ENCODE data around the gene FBXL22. TPM values are rescaled to one million over a fixed set of nuclear protein-coding genes. Genes with fewer than 3 reads are reported as not detected.
A peak's percentile ranks its signal among the peaks of the same experiment; 100 is the strongest.

Gene FBXL22
- total RNA-seq, 2 donors from 2014 or later: 0.45 to 1.5 TPM

DNA sequence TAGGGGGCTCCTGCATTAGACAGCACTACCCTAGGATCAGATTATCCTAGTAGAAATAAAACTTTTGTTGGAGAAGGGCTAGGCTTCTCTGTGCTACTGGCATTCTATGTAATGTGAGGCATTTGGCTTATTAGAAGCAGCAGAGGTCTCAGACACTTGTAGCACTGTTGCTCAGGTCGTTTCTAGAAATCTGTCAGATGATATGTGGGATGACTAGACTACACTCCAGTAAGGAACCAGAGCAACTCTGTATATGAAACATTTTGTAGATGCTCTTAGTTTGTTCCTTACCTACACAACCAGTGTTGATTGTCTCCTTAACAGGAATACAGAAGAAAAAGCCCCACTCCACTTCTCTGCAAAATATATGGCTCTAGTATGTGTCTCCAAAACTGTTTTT lies 21.9 kb upstream of the FBXL22 start:
- no peak overlapping the region for H3K4me3 Mint-ChIP-seq
- H3K36me3 Mint-ChIP-seq: peaks cover 8% of the 10 kb centered on the region
- ATAC-seq: peak in 1 of 2 donors; percentile 68

GRCh38 chr15:63576441-63576840 lies 20.7 kb upstream of the FBXL22 start:
- Mint-ChIP-seq H3K27me3 (no peaks in the 10 kb centered on the region), H3K4me3 (no peak overlapping the region), H3K36me3 (peaks cover 8% of the 10 kb centered on the region), H3K9me3 (no peaks in the 10 kb centered on the region), H3K27ac (peak overlapping the region in 1 of 2 donors; percentile 45), H3K4me1 (ENCODE audit: low read depth in 2 of 2) (peaks cover 0 to 5% of the 10 kb centered on the region in 2 donors)
- ATAC-seq: no peak
- DNase-seq (ENCODE audit: low spot score): no peak

More for the DNA sequence above, 21.9 kb upstream of the FBXL22 start:
- Mint-ChIP-seq H3K9me3 (no peaks in the 10 kb centered on the region), H3K27ac (no peak overlapping the region), H3K27me3 (no peaks in the 10 kb centered on the region), H3K4me1 (ENCODE audit: low read depth in 2 of 2) (peaks cover 0 to 5% of the 10 kb centered on the region in 2 donors)
- no peak for DNase-seq (ENCODE audit: low spot score)

DNA sequence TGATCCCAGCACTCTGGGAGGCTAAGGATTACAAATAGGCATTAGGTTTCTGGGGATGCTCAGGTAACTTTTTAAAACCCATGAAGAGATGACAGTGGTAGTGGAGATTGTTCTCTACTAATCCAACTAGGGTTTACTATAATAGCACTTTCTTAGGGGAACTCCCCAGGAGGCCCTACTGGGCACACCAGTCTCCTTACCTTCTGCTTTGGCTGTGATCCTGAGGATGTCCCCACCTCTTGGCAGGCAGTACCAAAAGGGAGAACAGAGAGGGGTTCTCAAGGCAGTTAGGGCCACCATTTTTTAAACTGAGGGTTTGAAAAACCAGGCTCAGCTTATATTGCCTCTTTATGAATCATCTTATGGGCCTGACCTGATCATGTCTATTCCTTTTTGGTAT lies 15.0 kb upstream of the FBXL22 start:
- Mint-ChIP-seq H3K27ac (peak overlapping the region in 1 of 2 donors; percentile 9), H3K9me3 (no peaks in the 10 kb centered on the region), H3K36me3 (peaks cover 23% of the 10 kb centered on the region), H3K4me1 (ENCODE audit: low read depth in 2 of 2) (peaks cover 5 to 8% of the 10 kb centered on the region in 2 donors), H3K27me3 (no peaks in the 10 kb centered on the region), H3K4me3 (no peak overlapping the region)
- ATAC-seq (no peak), DNase-seq (ENCODE audit: low spot score) (no peak)

GRCh38 chr15:63582718-63583426 lies 14.3 kb upstream of the FBXL22 start:
- no peak for ATAC-seq
- H3K36me3 Mint-ChIP-seq: peaks cover 23% of the 10 kb centered on the region
- DNase-seq (ENCODE audit: low spot score): no peak

DNA sequence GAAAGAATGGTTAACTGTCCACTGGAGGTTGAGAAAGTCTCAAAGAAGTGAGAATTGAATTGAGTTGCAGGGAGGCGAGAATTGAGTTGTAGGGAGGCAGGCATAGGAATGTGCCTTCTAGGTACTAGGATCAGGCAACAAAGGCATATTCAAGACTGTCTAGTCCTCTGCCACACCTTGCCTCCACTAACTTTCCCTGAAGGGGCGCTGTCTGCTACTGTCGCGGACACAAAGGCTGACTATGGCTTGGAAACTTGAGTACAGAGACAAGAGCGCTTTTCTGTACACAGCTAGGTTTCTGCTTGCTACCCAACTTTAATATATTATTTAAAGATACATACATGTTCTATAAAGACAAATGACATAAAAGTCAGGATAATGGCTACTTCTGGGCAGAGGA lies 10.4 kb upstream of the FBXL22 start:
- no peak overlapping the region for H3K4me3 Mint-ChIP-seq
- peaks cover 5 to 15% of the 10 kb centered on the region in 2 donors for H3K4me1 Mint-ChIP-seq (ENCODE audit: low read depth in 2 of 2)
- no peaks in the 10 kb centered on the region for H3K27me3 Mint-ChIP-seq
- peaks cover 41% of the 10 kb centered on the region for H3K36me3 Mint-ChIP-seq
- DNase-seq (ENCODE audit: low spot score) (no peak), ATAC-seq (no peak)
- no peaks in the 10 kb centered on the region for H3K9me3 Mint-ChIP-seq
- peak overlapping the region in 1 of 2 donors; percentile 46 for H3K27ac Mint-ChIP-seq

More at GRCh38 chr15:63582718-63583426, 14.3 kb upstream of the FBXL22 start:
- no peak overlapping the region for H3K4me3 Mint-ChIP-seq
- no peaks in the 10 kb centered on the region for H3K27me3 Mint-ChIP-seq
- H3K9me3 Mint-ChIP-seq: no peaks in the 10 kb centered on the region
- H3K4me1 Mint-ChIP-seq (ENCODE audit: low read depth in 2 of 2): peaks cover 5 to 8% of the 10 kb centered on the region in 2 donors
- peak overlapping the region in 1 of 2 donors; percentile 9 for H3K27ac Mint-ChIP-seq

DNA sequence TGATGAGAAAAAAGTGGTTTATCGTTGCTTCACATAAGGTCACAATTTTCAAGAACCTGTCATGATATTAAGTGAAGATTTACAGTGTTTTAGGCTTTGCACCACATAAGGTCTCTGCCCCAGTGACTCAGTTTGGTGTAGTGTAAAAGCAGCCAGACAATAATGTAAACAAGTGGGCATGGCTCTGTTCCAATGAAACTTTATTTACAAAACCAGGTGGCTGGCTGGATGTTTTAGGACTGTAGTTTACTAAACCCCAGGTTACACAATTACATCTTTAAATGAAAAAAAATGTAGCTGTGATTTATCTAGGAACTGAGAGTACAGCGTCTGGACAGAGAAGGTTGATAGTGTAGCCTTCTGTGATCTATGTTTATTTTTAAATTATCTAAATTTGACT lies 9.7 kb upstream of the FBXL22 start:
- DNase-seq (ENCODE audit: low spot score) (no peak), ATAC-seq (no peak)
- Mint-ChIP-seq H3K27ac (no peak overlapping the region), H3K9me3 (no peaks in the 10 kb centered on the region), H3K27me3 (no peaks in the 10 kb centered on the region), H3K36me3 (peaks cover 37% of the 10 kb centered on the region), H3K4me3 (no peak overlapping the region), H3K4me1 (ENCODE audit: low read depth in 2 of 2) (peaks cover 1 to 13% of the 10 kb centered on the region in 2 donors)

DNA sequence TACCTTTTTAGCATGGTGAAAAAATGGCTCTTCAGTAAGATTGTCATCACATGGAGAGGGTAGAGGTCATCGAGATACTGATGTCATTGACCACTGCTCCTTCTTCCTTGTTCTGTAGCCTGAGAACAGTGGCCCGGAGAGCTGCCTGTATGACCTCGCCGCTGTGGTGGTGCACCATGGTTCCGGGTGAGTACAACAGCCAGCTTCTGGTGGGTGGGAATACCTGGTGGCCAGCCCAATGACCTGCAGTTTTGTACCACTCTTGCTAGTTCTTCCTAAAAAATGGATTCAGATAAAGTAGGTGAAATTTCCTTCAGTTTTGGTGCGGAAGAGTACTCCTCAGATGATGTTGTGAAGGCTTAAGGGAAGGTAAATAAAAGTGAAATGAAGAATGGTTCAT lies 8.4 kb upstream of the FBXL22 start:
- Mint-ChIP-seq H3K27me3 (no peaks in the 10 kb centered on the region), H3K27ac (no peak overlapping the region), H3K9me3 (no peaks in the 10 kb centered on the region), H3K36me3 (peaks cover 36% of the 10 kb centered on the region), H3K4me1 (ENCODE audit: low read depth in 2 of 2) (peaks cover 5 to 12% of the 10 kb centered on the region in 2 donors), H3K4me3 (no peak overlapping the region)
- DNase-seq (ENCODE audit: low spot score) (no peak), ATAC-seq (no peak)

DNA sequence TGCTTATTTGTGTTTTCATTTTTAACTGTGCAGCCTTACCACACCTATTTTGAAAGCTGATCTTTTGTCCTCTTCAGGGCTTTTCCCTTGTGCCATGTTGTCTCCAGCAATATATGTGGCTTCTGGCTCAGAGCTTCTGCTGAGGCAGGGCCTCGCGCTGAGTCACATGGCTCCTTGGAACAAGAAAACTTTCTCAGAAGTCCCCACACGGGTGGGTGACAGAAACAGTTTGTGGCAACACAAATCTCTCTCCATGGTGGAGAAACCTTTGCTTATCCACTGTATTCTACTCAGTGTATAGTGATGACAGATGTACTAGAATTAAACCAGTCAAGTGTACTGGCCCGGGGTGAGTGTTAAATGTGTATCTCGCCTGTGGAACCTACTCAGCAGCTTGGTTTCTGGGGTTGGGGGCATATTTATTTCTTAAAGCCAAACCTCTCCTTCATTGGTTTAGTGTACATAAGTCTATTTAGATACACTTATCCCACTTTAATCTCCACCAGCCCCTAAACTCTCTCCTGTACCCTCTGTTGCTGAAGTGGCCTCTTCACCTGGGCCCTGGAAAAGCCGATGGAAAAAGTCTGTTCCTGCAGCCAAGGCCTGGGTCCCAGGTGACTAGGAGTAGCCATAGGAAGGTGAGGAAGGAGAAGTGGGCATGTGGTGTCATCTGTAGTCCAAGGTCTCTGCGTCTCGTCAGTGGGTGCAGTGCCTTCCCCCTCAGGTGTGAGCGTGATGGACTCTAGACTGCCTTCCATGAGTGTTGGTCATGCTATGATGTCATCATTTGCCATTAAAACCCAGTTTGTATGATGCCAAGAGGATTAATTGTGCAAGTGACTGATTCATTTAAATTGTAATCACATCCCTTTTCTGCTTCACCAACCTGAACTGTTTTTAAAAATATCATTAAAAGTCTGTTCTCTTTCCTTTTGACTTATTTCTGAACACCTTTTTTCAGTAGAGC lies 3.2 kb upstream of the FBXL22 start:
- peak overlapping the region; percentile 9 for H3K4me3 Mint-ChIP-seq
- H3K27me3 Mint-ChIP-seq: no peaks in the 10 kb centered on the region
- no peak for DNase-seq (ENCODE audit: low spot score)
- H3K9me3 Mint-ChIP-seq: no peaks in the 10 kb centered on the region
- H3K4me1 Mint-ChIP-seq (ENCODE audit: low read depth in 2 of 2): peaks cover 27 to 32% of the 10 kb centered on the region in 2 donors
- peak overlapping the region in 1 of 2 donors; percentile 40 for H3K27ac Mint-ChIP-seq
- ATAC-seq: peak; percentile 37 to 73
- H3K36me3 Mint-ChIP-seq: peaks cover 18% of the 10 kb centered on the region

DNA sequence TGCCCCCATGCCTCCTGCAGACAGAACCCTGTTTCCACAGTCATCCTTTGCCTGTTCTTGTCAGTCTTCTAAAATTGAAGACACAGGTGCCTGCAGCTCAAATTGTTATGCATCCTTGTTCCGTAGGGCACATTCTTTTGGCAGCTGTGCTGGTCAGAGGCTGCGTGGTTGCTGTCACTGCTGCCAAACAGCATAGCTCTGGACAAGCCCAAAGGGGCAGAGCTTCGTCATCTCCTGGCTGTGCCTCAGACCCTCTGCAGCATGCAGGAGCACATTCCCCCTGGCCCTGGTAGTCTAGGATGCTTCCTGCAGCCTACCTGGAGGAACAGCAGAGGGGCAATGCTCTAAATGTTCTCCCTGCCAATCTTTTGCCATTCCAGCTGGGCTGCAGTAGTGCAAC lies 2.1 kb upstream of the FBXL22 start:
- DNase-seq (ENCODE audit: low spot score) (no peak), ATAC-seq (no peak)
- Mint-ChIP-seq H3K4me3 (no peak overlapping the region), H3K4me1 (ENCODE audit: low read depth in 2 of 2) (peaks cover 30 to 35% of the 10 kb centered on the region in 2 donors), H3K27me3 (no peaks in the 10 kb centered on the region), H3K36me3 (peaks cover 16% of the 10 kb centered on the region), H3K9me3 (no peaks in the 10 kb centered on the region), H3K27ac (peak overlapping the region; percentile 40 to 45)

GRCh38 chr15:63595688-63596087 lies 1.5 kb upstream of the FBXL22 start:
- no peak for DNase-seq (ENCODE audit: low spot score)
- peaks cover 9% of the 10 kb centered on the region for H3K36me3 Mint-ChIP-seq
- ATAC-seq: no peak
- H3K9me3 Mint-ChIP-seq: no peaks in the 10 kb centered on the region
- H3K27me3 Mint-ChIP-seq: no peaks in the 10 kb centered on the region
- H3K4me3 Mint-ChIP-seq: no peak overlapping the region
- H3K4me1 Mint-ChIP-seq (ENCODE audit: low read depth in 2 of 2): peaks cover 31 to 37% of the 10 kb centered on the region in 2 donors
- H3K27ac Mint-ChIP-seq: peak overlapping the region; percentile 21 to 45

DNA sequence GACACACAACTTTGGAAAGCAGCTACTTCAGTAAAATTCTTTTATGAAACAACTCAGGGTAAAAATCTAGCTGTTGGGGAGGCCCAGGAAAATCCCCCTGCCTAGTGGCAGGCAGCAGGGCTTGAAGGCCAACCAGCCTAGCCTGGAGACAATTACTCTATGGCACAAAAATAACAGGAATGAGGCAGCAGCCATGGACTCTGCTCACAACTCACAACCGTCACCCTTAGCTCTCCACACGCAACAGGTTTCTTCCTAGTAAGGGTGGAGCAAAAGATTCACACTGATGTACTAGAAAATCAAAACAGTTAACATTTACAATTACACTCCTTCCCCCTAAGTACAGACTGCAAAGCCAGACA lies 530 bp upstream of the FBXL22 start:
- no peak for DNase-seq (ENCODE audit: low spot score)
- Mint-ChIP-seq H3K4me1 (ENCODE audit: low read depth in 2 of 2) (peaks cover 31 to 39% of the 10 kb centered on the region in 2 donors), H3K9me3 (no peaks in the 10 kb centered on the region), H3K4me3 (no peak overlapping the region), H3K27ac (peak overlapping the region; percentile 21 to 45), H3K36me3 (no peaks in the 10 kb centered on the region), H3K27me3 (no peaks in the 10 kb centered on the region)
- no peak for ATAC-seq

GRCh38 chr15:63597821-63598220 lies 634 bp downstream of the FBXL22 start:
- Mint-ChIP-seq H3K4me3 (no peak overlapping the region), H3K27ac (no peak overlapping the region), H3K4me1 (ENCODE audit: low read depth in 2 of 2) (peaks cover 35 to 44% of the 10 kb centered on the region in 2 donors), H3K36me3 (no peaks in the 10 kb centered on the region), H3K9me3 (no peaks in the 10 kb centered on the region), H3K27me3 (no peaks in the 10 kb centered on the region)
- DNase-seq (ENCODE audit: low spot score) (no peak), ATAC-seq (no peak)

GRCh38 chr15:63598473-63599400 lies 1.6 kb downstream of the FBXL22 start:
- peak overlapping the region; percentile 96 for H3K4me3 Mint-ChIP-seq
- H3K9me3 Mint-ChIP-seq: no peaks in the 10 kb centered on the region
- H3K27me3 Mint-ChIP-seq: no peaks in the 10 kb centered on the region
- DNase-seq (ENCODE audit: low spot score) (no peak), ATAC-seq (no peak)
- H3K36me3 Mint-ChIP-seq: no peaks in the 10 kb centered on the region
- H3K4me1 Mint-ChIP-seq (ENCODE audit: low read depth in 2 of 2): peaks cover 35 to 38% of the 10 kb centered on the region in 2 donors
- H3K27ac Mint-ChIP-seq: no peak overlapping the region

Data from natural killer cell treated with Interleukin-12 subunit alpha and Interleukin-12 subunit beta and Interleukin-15 and Interleukin-18, amount 100 ng/mL, for 72 hours (primary cell).